ENCODE data around the gene ROBO1. TPM values are rescaled to one million over a fixed set of nuclear protein-coding genes. Genes with fewer than 3 reads are reported as not detected.

ROBO1 gene
- total RNA-seq, 1 donor from 2014 or later, result 250 TPM

- no peaks in the 10 kb centered on the region for H3K36me3 Mint-ChIP-seq (ENCODE audit: low read depth, unreplicated experiment)
These were observed 607.4 kb downstream of the ROBO1 start for GRCh38 chr3:79160421-79160820.

GRCh38 chr3:79159736-79160135 is 608.1 kb downstream of the ROBO1 start:
- Mint-ChIP-seq H3K36me3 (ENCODE audit: low read depth, unreplicated experiment) (no peaks in the 10 kb centered on the region), H3K9me3 (ENCODE audit: unreplicated experiment) (no peaks in the 10 kb centered on the region), H3K4me1 (ENCODE audit: unreplicated experiment) (no peaks in the 10 kb centered on the region), H3K4me3 (ENCODE audit: unreplicated experiment) (no peak overlapping the region), H3K27ac (ENCODE audit: unreplicated experiment) (no peak overlapping the region), H3K27me3 (ENCODE audit: unreplicated experiment) (peaks cover 2% of the 10 kb centered on the region)
- TF ChIP-seq CTCF (IDR thresholded peaks at IDR 0.05; ENCODE audit: unreplicated experiment), result no peak
- no peak for DNase-seq (ENCODE audit: low spot score)

More at GRCh38 chr3:79160421-79160820, 607.4 kb downstream of the ROBO1 start:
- H3K4me1 Mint-ChIP-seq (ENCODE audit: unreplicated experiment), result no peaks in the 10 kb centered on the region
- no peak overlapping the region for H3K4me3 Mint-ChIP-seq (ENCODE audit: unreplicated experiment)
- H3K27ac Mint-ChIP-seq (ENCODE audit: unreplicated experiment), result no peak overlapping the region
- no peak for DNase-seq (ENCODE audit: low spot score)
- no peaks in the 10 kb centered on the region for H3K9me3 Mint-ChIP-seq (ENCODE audit: unreplicated experiment)
- H3K27me3 Mint-ChIP-seq (ENCODE audit: unreplicated experiment), result peaks cover 2% of the 10 kb centered on the region
- no peak for TF ChIP-seq CTCF (IDR thresholded peaks at IDR 0.05; ENCODE audit: unreplicated experiment)

DNA sequence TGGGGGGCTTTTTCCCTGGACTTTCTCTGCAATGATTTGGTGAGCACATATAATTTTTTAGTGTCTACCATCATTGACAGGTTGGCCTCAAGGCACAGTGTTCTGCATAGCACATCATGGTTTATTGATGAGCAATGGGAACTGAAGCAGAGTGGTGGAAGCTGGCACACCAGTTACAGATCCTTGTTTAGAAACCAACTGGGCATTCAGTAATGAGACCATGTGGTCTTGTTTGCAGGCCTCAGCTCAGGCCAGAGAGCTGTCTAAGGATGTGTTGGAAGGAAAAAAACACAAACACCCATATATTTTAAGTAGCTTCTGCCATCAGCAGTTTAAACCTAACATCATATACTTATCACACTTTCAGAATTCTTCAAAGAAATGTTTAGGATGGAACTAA is 610.6 kb downstream of the ROBO1 start:
- no peak overlapping the region for H3K4me3 Mint-ChIP-seq (ENCODE audit: unreplicated experiment)
- DNase-seq (ENCODE audit: low spot score), result no peak
- H3K4me1 Mint-ChIP-seq (ENCODE audit: unreplicated experiment), result no peaks in the 10 kb centered on the region
- no peak for TF ChIP-seq CTCF (IDR thresholded peaks at IDR 0.05; ENCODE audit: unreplicated experiment)
- H3K9me3 Mint-ChIP-seq (ENCODE audit: unreplicated experiment), result no peaks in the 10 kb centered on the region
- H3K27me3 Mint-ChIP-seq (ENCODE audit: unreplicated experiment), result no peaks in the 10 kb centered on the region
- H3K27ac Mint-ChIP-seq (ENCODE audit: unreplicated experiment), result no peak overlapping the region
- H3K36me3 Mint-ChIP-seq (ENCODE audit: low read depth, unreplicated experiment), result no peaks in the 10 kb centered on the region

DNA sequence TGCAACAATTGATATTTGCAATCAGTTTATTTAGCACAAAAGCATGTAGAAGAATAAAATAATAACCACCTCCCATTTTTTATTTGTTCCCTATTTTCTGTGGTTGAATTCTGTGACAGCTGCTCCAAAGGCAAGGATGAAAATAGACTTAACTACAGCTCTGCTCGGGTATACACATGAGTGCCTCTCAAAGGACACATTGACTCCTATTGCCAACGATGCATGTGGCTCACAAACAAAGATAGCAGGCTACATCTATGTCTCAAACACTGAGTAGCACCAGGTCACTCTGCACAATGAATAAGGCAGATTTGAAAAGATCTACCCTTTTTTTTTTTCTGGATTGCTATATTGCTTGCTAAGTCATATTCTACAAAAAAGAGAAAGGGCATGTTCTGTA is 612.9 kb downstream of the ROBO1 start:
- DNase-seq (ENCODE audit: low spot score), result no peak
- H3K27me3 Mint-ChIP-seq (ENCODE audit: unreplicated experiment), result no peaks in the 10 kb centered on the region
- no peaks in the 10 kb centered on the region for H3K4me1 Mint-ChIP-seq (ENCODE audit: unreplicated experiment)
- no peaks in the 10 kb centered on the region for H3K9me3 Mint-ChIP-seq (ENCODE audit: unreplicated experiment)
- TF ChIP-seq CTCF (IDR thresholded peaks at IDR 0.05; ENCODE audit: unreplicated experiment), result no peak
- no peak overlapping the region for H3K27ac Mint-ChIP-seq (ENCODE audit: unreplicated experiment)
- no peaks in the 10 kb centered on the region for H3K36me3 Mint-ChIP-seq (ENCODE audit: low read depth, unreplicated experiment)
- H3K4me3 Mint-ChIP-seq (ENCODE audit: unreplicated experiment), result no peak overlapping the region

DNA sequence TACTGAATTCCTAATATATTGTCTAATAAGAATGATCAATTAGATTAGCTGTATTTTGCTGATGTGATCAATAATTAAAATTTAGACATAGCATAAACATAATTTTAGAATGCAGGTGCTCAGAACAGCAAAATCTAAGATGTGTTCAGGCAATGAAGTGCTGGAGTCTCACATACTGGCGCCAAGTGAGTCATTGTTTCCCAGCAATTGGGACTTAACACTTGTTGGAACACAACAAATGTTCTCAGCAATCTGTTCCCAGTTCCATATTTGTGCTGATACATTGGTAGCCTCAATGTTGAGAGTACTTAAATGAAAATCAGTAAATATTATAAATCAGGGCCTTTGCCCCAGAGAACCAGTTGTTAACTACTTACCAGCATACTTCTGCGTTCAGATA is 619.0 kb downstream of the ROBO1 start:
- no peak for DNase-seq (ENCODE audit: low spot score)
- TF ChIP-seq CTCF (IDR thresholded peaks at IDR 0.05; ENCODE audit: unreplicated experiment), result no peak
- no peak overlapping the region for H3K27ac Mint-ChIP-seq (ENCODE audit: unreplicated experiment)
- no peaks in the 10 kb centered on the region for H3K4me1 Mint-ChIP-seq (ENCODE audit: unreplicated experiment)
- no peaks in the 10 kb centered on the region for H3K36me3 Mint-ChIP-seq (ENCODE audit: low read depth, unreplicated experiment)
- no peaks in the 10 kb centered on the region for H3K27me3 Mint-ChIP-seq (ENCODE audit: unreplicated experiment)
- no peak overlapping the region for H3K4me3 Mint-ChIP-seq (ENCODE audit: unreplicated experiment)
- H3K9me3 Mint-ChIP-seq (ENCODE audit: unreplicated experiment), result no peaks in the 10 kb centered on the region

All from endothelial cell (in vitro differentiated cells).